ENCODE data around the gene GIPC3.
A peak's percentile ranks its signal among the peaks of the same experiment; 100 is the strongest.

Gene GIPC3, protein sequence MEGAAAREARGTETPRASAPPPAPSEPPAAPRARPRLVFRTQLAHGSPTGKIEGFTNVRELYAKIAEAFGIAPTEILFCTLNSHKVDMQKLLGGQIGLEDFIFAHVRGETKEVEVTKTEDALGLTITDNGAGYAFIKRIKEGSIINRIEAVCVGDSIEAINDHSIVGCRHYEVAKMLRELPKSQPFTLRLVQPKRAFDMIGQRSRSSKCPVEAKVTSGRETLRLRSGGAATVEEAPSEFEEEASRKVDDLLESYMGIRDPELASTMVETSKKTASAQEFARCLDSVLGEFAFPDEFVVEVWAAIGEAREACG

DNA sequence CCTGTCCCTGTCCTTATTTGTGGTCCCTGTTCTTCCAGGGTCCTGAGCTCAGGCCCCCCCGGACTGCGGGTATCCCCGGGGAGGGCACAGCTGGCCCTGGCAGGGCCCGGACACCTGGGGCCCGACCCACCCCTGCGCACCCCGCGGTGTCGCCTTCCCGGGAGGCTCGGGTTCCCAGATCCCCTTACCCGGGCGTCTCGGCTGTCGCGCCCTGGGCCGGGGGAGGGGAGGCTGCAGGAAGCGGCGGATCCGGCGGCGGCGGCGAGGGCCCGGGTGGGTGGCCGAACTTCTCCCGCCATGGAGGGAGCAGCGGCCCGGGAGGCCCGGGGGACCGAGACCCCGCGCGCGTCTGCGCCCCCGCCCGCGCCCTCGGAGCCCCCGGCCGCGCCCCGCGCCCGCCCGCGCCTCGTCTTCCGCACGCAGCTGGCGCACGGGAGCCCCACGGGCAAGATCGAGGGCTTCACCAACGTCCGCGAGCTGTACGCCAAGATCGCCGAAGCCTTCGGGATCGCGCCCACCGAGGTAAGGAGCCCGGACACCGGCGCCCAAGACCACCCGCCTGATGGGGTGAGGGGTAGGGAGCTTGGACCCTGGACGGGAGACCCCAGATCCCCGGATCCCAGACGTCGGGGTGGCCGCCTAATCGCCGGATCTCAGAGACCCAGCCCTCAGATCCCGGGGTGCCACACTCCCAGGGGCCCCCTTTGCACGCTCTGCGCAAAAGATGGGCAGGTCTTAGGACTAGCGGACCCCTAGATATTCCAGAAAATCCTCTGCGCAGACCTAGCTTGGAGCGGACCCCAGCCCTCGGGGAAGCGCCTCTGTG, at the start of gene GIPC3:
TSS of gene GIPC3 (plus strand) at position 178 of the 826 bp plus-strand sequence. CDS start at position 298, 120 bp downstream.
- no peak for DNase-seq

DNA sequence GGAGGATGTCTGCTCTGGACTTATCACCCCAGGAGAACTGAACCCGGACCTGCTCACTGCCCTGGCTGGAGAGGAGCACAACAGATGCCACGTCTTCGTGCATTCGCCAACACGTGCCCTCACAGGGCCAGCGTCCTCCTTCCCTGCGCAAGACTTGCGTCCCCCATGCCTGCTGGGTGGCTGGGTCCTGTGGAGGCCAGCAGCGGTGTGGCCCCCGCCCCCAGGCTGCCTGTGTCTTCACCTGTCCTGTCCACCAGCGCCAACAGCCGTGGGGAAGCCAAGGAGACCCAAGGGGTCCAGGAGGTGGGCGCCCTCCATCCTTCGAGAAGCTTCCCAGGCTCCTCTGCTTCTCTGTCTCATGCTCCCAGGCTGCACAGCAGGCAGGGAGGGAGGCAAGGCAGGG, 49.7 kb upstream of the GIPC3 start:
- DNase-seq = no peak

DNA sequence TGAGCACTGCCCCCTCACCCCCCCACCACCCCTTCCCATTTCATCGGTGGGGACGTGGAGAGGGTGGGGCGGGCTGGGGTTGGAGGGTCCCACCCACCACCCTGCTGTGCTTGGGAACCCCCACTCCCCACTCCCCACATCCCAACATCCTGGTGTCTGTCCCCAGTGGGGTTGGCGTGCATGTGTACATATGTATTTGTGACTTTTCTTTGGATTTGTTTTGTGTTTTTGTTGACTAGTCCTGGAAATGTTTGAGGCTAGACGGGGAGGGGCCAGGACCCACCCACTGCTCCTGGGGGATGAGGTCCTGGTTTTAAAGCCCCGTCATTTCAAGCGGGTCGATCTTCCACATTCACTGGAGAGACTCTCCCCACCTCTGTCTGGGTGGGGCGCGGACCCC, 49.3 kb upstream of the GIPC3 start:
- no peak for DNase-seq

DNA sequence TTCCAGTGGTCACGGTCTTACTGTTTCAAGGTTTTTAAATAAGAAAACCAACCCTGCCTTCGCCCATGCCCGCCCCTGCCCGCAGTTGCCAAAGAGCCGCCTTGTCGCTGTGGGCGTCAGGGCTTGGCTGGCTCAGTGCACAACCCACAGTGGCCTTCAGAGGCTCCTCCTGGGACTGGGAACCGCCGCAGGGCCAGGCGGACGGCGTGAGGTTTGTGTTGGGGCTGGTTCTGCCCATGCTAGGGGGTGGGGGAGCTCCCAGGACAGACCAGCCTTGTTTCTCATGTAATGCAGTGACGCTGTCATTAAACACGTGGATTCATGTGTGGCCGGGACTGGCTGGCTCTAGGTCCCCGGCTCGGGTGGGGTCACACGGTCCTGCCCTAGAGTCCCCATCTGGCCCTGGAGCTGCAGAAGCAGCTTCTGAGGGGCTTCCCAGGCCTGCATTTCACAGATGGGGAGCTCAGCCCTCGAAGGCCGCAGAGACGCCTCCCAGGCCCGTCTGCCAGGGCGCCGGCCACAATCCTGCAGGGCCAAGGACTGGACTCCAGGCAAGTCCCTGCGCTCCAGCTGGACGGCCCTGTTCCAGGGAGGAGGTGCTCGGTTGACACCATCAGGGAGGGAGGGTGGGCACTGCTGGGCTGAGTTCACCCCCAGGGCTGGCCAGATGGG, 48.7 kb upstream of the GIPC3 start:
- no peak for DNase-seq

DNA sequence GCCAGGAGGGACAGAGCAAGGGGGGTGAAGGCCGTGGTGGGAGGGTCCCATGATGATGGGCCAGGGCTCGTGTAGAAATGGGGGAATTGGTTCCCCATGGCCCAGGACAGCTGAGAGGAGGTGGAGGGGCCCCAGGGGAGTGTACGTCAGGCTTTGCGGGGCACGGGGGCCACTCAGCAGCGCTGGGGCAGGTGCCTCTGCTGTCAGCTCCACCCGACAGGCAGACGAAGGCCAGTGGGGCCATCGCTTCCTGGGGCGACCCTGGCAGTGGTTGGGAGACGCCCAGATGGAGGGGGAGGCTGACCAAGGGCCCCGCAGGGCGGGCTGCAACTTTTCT, 48.2 kb upstream of the GIPC3 start:
- no peak for DNase-seq

DNA sequence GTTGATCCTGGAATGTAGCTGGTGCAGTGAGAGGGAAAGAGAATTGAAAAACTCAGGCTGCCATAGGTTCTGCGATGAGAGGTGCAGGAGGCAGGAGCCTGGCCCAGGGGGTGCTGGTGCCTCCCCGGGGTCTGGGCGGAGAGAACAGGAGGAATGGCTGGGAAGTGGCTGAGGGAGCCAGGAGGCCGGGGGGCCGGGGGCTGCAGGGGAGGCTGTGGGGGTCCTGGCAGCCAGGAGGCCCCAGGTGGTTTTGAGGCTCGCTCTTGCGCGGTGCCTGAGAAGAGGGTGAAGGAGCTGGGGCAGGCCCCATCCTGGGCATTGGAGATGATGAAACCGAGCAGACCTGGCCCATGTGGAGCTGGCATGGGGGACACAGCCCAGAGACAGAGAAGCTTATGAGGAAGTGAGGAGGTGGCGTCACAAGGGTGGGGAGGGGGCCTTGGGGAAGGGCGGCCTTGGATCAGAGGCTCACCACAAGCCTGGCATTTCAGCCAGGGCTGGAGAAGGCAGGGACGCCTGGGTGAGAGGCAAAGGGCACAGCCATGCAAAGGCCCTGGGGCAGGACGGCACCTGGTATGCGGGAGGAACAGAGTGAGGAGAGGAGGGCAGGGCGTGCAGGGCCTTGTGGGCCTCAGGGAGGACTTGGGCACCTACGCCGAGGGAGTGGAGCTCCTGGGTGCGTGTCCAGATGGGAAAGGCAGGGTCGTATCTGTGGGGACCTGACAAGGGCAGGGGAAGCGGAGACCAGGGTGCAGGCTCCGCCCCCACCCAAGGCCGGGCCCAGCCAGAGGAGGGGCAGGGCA, 47.6 kb upstream of the GIPC3 start:
- DNase-seq = no peak

DNA sequence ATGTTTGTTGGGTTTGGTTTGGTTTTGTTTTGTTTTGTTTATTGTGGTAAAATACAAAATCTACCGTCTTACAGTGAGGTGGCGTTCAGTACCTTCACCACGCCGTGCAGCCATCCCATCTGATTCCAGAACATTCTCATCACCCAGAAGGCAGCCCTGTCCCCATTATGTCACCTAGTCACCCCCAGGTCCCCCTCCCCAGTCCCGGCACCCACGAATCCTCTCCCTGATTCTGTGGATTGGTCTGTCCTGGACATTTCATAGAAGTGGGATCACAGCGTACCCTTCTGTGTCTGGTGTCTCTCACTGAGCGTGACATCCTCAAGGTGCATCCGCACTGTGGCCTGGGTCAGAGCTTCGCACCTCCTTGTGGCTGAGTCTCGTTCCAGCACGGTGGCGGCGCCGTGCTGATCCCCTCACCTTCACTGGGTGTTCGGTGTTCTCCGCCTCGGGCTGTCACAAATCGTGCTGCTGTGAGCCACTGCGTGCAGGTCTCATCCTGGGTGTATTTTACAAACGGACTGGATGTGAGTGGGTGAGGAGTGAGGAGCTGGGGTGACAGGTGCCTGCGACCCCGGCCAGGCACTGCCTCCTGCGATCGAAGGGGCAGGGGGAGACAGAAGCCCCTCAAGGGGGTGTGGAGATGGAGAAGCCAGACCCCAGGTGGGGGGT, 46.9 kb upstream of the GIPC3 start:
- DNase-seq = no peak

DNA sequence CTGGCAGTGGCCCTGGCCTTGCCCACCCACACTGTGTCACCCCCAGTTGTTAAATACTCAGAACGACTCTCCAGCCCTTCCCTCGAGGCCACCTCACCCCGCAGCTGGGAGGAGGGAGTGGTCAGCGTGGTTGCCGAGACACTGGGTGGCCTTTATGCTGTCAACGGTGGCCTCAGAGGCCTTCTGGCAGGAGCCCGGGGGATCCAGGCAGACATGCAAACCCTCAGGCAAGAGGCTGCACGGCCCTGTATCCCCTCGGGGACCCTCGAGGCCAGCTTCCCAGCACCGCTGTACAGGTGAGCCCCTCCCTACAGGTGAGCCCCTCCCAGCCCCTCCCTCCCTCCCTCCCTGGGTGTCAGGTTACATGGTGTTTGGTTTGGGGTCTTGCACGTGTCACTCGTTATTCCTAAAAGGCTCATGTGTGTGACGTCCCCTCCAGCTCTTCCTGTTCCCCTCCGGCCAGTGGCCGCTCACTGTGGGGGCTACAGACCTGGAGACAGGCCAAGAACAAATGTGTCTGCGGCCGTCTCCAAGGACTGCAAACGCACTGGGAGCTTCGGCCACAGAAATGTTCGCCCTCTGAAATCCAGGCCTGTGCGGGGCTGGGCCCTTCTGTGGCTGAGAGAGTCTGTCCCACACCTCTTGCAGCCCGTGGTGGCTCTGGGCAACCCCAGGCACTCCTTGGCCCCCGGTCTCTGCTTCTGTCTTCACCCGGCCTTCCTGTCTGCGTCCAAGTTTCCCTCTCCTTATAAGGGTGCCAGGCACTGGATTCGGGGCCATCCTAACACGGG, 46.1 kb upstream of the GIPC3 start, which contains the start of gene TEKTIP1:
TSS of gene TEKTIP1 (plus strand) at position 210 of the 791 bp plus-strand sequence. CDS start at position 214, 4 bp downstream.
- DNase-seq = no peak

DNA sequence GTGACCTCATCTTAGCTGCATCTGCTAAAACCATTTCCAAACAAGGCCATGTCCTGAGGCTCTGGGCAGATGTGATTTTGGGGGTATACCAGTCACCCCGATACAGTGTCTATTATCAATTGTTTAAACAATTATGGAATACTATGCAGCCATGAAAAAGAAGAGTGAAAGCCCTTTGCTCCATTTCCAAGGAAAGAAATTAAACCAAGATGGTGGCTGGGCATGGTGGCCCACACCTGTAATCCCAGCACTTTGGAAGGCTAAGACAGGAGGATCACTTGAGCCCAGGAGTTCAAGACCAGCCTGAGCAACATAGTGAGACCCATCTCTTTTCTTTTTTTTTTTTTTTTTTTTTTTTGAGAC, 45.5 kb upstream of the GIPC3 start:
- DNase-seq = no peak

DNA sequence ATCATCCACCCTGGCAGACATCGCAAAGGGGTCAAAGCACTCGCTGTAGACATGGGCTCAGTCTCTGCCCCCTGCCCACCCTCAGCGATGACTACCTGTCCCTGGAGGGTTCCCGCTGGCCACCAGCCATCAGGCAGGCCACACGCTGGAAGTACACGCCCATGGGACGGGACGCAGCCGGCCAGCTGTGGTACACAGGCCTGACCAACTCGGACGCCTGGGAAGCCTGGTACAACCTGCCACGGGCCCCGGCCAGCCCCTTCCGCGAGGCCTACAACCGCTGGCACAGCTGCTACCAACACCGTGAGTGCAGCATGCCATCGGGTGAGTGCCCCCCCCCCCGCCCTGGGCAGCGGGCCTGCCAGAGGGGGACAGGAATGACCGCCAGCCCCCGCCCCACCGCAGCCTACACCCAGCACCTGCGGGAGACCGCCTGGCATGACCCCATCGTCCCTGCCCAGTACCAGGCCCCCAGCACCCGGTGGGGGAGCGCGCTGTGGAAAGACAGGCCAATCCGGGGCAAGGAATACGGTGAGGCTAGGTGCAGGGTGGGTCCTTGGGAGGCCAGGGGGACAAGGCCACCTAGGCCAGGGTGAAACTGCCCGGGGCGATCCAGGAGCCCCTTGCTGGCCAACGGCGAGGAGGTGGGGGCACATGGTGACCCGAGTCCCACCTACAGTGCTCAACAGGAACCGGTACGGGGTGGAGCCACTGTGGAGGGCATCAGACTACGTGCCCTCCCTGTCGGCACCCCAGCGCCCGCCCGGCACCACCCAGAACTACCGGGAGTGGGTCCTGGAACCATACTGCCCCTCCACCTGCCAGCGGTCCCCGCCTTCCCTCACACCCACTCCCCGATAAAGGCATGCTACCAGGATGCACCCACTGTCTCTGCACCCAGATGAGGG, 41.9 kb upstream of the GIPC3 start:
- DNase-seq = no peak

DNA sequence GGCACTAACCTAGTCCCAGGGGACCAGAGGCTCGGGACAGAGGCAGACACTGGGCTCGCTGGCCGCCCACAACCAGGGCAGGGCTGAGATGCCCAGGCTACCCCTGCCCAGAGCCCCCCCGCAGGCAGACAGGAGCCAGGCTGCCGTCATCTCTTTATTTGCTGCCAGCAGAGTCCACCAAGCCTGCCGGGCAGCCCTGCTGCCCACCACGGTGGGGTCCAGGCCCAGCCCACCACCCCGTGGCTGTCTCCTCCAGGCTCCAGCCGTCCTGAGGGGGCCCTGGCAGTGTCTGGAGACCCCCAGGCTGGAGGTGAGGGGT, 41.3 kb upstream of the GIPC3 start:
- no peak for DNase-seq

DNA sequence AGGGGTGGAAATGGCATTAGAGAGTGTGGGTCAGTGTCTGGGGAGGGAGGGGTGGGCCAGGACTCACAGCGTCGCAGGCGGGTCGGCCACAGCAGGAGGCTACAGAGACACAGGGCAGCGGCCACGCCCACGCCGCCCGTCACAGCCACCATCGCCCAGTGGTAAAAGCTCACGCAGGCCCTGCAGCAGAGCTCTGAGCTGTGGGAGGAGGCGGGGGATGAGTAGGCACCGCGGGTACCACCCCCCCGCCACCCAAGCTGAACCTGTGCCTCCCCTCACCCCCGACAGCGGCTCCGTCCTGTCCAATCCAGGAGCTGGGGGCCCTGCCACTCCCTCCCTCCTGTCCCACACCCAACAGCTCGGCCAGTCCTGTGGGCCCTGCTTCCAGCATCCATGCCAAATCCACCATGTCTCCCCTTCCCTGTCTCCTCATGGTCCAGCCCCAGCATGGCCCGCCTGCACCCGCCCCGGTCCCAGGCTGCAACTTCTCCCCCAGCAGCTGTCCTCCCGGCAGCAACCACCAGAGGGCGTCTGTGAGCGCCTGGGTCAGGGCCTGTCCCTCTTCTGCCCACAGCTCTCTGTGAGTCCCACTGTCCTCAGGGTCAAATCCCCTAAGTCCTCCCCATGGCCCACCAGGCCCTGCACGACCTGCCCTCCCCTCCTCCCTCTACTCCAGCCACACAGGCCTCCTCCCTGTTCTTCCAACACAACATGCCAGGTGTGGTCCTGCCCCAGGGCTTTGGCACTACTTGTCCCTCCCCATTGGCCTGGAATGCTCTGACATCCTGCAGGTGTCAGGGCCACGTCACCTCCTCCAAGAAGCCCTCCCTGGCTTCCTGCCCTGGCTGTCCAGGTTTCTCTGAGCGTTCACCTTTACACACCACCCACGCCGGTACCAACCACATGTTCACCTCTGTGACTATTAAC, 40.3 kb upstream of the GIPC3 start:
- DNase-seq = peak; percentile 72

DNA sequence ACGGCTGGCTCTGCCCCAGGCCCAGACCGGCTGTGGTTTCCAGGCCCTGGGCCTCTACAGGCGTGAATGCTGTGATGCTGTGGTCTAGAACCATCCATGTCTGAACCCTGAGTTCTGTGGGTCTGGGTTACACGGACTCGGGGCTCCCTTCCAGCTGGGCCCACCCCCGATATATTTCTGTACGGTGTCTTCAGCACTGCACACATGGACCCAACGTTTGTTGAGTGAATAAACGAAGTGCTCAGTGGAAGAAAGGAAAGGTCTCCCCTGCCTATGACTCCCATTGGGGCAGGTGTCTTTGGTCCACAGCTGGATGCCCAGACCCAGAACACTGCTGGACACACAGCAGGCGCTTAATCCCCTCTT, 39.6 kb upstream of the GIPC3 start:
- DNase-seq = no peak

DNA sequence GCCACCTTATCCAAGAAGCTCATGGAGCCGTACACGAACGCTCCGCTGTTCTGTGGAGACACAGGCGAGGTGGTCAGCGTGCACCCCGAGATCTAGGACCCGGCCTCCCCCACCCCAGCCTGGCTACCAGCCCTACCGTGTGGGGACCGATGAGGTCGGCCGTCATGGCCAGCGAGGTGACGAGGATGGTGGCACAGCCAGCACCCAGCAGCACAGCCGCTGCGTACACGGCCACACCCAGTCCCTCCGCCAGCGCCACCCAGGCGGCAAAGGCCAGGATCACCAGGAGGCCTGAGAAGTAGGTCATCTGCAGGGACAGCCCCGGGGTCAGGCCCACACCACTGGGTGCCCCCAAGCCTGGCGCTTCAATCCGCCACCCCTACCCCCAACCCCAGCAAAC, 39.2 kb upstream of the GIPC3 start:
- DNase-seq = no peak

DNA sequence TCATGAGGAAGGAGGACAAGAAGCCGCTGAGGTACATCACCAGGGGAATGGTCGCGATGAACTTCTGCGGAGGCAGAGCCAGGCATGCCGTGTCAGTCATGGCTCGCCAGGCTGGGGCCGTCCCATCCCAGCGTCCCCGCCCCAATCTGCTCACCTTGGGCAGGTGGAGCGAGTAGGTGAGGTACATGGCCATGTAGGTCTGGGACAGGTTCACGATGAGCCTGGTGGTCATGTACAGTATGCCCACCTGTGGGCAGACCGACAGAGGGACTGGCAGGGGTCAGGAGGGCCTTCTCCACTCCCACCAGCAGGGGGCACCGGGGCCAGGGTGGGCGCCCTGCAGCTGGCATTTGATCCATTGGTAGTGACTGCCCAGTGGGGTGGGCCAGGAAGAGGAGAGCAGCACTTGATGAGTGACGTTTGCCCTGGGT, 38.0 kb upstream of the GIPC3 start:
- no peak for DNase-seq

DNA sequence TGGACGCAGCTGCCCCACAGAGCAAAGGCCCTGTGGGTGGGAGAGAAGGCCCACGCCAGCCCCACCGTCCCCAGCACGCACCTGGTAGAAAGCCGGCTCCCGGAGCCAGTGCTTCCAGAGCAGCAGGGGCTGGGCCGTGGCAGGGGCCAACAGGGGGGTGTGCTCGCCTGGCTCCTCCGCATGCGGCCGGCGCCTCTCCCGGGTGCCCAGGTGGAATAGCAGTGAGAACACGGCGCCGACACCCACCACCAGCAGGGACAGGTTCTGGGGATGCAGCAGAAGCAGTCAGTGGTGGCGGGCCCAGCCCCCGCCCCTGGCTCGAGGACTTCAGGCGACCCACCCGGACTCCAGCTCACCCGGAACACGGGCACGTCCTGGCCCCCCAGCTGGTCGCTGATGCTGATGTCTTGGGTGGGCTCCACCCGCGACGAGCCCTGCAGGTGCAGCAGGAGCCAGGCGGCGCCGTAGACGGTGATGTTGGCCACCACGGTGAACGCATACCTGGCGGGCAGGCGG, 37.5 kb upstream of the GIPC3 start:
- no peak for DNase-seq

DNA sequence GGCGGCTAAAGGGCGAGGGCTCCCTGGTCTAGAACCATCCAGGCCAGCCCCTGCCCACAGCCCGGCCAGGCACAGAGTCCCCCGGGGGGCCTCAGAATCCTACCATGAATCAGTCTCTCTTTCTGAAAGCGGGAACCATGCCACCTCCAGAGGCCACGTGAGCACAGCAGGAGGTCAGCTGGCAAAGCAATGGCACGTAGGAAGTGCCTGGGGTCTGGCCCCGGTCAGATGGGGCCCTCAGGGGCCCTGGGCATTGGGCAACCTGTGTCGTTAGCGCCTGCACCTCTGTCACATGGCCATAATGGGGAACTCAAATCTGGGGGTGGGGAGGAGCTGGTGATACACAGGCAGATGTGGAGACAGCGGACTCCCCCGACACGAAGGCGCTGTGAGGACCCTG, 36.7 kb upstream of the GIPC3 start:
- DNase-seq = no peak

DNA sequence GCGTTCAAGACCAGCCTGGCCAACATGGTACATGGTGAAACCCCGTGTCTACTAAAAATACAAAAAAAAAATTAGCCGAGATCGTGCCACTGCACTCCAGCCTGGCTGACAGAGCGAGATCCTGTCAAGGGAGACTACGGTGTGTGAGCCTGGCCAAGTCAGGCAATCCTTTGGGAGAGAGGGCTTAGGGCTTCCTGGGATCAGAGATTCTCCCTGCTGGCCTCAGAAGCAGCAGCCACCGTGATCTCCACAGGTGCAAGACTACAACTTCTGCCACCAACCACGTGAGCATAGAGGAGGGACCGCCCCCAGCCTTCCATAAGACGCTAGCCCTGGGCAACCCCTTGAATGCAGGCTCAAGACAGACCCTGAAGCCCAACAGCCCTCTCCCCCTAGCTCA, 35.5 kb upstream of the GIPC3 start:
- DNase-seq = no peak

Measured in OCI-M1 (cell line).